ENCODE measurements around the gene FNDC11.
"Not testable (repeated sequence)": the region's sequence is repeated elsewhere in the genome, so short reads cannot be mapped to it uniquely, and the experiment has no call there.

FNDC11 gene

DNA sequence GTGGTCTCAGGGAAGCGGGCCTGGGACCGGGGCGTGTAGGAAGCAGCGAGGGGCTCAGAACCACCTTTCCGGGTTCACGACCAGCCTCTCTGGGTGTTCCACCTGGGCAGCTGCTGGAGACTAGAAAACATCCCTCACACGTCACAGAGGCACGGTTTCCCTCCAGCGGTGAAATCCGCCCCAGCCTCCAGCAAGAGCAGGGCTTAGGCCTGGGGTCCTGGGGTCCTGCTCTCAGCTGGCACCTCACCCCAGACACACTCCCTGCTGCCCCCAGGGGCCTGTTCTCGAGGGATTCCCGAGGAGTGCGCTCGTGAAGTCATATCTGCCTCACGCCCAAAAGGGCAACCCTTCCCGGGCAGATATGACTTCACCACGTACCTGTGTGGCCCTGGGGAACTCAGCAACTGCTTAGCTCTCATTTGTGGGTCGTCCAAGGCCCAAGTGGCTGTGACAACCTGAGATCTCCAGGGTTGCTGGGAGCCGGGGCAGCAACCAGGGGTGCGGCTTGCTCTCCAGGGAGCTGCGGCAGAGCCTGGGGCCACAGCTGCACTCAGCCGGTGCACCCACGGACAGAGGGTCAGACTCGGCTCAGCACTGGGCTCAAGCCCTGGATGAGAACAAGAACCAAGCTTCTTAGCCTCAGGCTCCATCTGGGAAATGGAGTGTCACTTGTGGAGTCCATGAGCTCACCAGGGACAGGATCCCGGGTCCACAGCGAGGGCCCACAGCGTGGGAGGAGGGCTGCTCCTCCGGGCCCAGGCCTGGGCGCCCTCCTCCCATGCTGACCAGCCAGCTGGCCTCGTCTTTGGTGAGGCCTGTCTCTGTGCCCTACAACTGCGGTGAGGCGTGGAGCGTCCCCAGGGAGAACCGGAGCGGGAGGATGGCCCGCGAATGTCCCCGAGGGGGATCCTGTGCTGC lies 661 bp downstream of the FNDC11 start:
- DNase-seq (ENCODE audit: low spot score) = no peak

GRCh38 chr20:63555661-63556381 lies 1.9 kb downstream of the FNDC11 start:
- DNase-seq (ENCODE audit: low spot score) = no peak

DNA sequence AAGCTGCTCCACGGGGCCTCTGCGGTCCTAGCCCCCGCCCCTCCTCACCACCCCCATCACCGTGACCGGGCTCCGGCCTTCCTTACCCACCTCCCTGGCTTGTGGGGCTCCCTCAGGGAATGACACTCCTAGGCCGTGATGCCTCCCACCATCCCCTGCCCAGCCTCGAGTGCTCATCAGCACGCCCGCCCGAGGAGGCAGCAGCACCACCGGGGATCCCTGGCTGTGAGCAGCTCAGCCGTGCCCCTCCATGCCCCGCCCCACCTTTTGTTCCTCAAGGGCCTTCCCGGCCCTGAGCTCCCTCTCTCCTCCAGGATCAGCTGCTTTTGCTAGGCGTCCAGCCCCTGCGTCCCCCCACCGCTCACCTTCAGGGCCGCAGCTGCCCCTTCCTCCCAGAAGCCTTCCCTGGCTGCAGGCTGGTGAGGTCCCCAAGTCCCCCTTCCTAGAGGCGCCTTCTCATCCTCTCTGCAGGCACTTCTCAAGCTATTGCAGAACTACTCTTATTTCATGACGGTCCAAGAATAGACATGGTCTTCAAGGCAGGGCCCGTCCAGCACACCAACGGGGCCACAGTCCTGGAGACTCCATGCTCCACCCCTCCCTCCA lies 3.0 kb downstream of the FNDC11 start:
- no peak for DNase-seq (ENCODE audit: low spot score)

DNA sequence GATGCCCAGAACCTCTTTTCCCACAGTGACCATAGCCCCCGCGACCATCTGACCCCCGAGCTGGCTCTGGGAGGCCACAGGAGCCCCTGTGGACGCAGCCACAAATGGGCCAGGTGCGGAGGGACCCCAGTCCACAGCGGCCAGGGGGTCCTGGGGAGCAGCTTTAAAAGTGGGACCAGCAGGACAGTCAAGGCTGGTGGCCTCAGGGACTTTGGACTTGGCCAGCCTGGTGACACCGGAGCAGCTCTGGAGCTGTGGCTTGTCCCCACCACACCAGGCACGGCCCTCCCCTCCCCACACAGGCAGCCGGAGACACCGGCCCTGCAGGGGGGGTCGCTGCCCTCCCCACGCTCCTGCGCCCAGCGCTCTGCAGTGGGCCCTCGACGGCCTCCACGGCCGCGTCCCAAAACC lies 3.5 kb downstream of the FNDC11 start:
- no peak for DNase-seq (ENCODE audit: low spot score)

- no peak for DNase-seq (ENCODE audit: low spot score)
Measured at GRCh38 chr20:63558804-63559484, 5.0 kb downstream of the FNDC11 start.

DNA sequence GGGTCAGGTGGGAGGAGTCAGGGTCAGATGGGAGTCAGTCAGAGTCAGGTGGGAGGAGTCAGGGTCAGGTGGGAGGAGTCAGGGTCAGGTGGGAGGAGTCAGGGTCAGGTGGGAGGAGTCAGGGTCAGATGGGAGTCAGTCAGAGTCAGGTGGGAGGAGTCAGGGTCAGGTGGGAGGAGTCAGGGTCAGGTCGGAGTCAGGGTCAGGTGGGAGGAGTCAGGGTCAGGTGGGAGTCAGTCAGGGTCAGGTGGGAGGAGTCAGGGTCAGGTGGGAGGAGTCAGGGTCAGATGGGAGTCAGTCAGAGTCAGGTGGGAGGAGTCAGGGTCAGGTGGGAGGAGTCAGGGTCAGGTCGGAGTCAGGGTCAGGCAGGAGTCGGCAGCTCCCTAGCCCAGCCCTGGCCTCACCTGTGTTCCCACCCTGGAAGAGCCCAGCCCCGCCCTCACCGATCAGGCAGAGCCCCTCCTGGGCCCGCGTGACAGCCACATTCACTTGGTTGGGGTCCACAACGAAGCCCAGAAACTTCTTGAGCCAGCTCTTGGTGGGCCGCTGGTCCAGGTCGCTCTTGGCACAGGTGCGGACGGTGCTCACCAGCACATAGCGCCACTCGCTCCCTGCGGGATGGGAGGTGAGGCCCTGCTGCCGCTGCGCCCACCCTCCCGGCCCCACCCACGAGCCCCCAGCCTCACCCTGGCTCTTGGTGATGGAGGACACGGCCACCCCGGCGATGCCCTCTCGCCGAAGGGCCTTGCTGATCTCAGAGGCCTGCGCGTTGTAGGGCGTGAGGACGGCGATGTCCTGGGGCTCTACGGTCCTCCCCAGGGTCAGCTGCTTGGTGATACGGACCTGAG lies 5.8 kb downstream of the FNDC11 start:
- not testable (repeated sequence) for DNase-seq (ENCODE audit: low spot score)

GRCh38 chr20:63560333-63560805 lies 6.4 kb downstream of the FNDC11 start:
- DNase-seq (ENCODE audit: low spot score) = no peak

DNA sequence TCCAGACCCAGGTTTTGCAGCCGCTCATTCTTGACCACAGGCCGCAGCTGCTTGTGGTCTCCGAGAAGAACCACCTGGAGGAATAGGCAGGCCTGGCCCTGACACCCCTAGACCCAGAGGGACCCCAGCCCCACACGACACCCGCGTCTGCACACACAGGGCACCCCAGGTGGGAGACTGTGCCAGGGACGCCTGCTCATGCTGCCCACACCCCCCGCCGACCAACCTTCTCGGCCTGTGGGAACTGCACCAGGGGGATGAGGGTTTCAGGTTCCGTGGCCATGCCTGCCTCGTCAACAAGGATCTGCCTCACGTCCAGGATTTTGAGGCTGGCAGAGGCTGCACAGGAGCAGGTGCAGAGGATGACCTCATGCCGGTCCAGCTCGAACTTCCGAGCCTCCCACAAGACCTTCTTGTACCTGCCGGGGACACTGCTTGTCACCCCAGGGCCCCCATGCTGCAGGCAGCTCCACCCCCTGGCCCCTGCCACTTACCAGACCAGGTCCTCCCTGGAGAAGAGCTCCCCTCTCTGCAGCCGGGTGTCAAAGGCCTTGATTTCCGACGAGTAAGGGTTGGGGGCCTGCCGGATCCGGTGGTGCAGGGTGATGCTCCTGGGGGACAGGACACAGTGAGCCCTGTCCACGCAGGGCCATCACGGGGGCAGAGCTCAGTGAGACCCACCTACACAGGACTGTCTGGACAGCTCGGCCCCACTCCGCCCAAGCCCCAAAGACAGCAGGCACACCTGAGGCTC lies 7.1 kb downstream of the FNDC11 start:
- DNase-seq (ENCODE audit: low spot score) = no peak

GRCh38 chr20:63561624-63562396 lies 7.9 kb downstream of the FNDC11 start:
- DNase-seq (ENCODE audit: low spot score) = no peak

GRCh38 chr20:63562461-63563224 lies 8.7 kb downstream of the FNDC11 start:
- no peak for DNase-seq (ENCODE audit: low spot score)

- DNase-seq (ENCODE audit: low spot score) = no peak
Measured at GRCh38 chr20:63563225-63563935, 9.4 kb downstream of the FNDC11 start.

DNA sequence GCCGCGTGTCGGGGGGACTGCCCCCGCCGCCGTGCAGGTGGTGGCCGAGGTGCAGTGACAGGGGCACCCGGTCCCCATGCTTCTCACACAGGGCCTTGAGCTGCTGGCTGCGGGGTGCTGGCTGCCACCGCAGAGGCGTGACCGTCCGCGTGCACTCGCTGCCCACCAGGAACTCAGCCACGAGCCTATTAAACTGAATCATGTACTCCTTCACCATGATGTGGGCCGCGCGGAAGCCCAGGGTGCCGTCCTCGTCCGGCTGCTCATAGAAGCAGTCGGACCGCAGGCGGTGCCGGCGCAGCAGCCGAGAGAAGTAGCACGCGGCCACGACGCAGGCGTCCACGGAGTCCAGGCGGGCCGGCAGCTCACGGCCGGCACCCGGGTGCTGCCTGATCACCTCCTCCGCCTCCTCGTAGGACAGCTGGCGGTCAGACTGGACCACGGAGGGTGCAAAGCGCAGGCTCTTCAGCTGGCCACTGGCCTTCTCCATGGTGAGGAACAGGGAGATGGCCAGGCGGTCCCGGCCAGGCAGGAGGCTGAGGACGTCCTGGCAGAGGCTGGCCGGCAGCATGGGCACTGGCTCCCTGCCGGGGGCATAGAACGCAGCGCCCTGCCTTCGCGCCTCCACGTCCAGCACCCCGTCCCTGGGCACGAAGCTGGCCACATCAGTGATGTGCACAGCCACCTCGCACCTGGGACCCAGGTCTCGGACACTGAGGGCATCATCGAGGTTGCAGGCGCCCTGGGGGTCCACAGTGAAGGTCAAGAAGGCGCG lies 10.3 kb downstream of the FNDC11 start:
- DNase-seq (ENCODE audit: low spot score) = no peak

- DNase-seq (ENCODE audit: low spot score) = no peak
Measured at GRCh38 chr20:63565021-63565698, 11.2 kb downstream of the FNDC11 start.

DNA sequence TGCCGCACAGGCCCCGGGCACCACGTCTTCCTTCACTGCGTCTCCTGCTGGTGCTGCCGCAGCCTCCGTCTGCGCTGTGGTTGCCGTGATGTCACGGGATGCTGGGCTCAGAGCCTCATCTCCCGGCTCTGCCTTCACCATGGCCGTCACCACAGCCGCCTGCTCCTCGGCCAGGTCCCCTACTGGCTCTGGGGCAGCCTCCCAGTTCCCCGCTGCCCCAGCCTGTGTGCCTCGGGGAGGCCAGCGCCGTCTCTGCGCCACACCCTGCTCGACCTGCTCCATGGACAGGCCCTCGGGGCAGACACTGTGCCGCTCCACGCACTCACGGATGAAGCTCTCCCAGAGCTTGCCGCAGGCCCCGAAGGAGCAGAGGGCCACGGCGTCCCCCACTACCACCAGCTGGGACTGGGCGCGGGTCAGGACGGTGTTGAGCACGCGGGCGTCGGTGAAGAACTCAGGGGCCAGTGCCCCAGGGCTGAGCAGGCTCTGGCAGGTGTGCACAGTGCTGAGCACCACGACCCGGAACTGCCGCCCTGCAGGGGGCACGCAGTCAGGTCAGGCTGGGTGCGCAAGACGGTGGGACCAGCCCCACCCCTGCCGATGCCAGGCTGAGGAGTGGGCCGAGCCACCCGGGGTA lies 11.9 kb downstream of the FNDC11 start:
- no peak for DNase-seq (ENCODE audit: low spot score)

GRCh38 chr20:63566395-63567135 lies 12.6 kb downstream of the FNDC11 start:
- DNase-seq (ENCODE audit: low spot score) = no peak

- DNase-seq (ENCODE audit: low spot score) = no peak
Measured at GRCh38 chr20:63567136-63567385, 13.1 kb downstream of the FNDC11 start.
